Hepatocyte (in vitro differentiated cells): ENCODE results near the gene LSAMP. TPM values are rescaled to one million over a fixed set of nuclear protein-coding genes. Genes with fewer than 3 reads are reported as not detected.

Experiments used
- DNase-seq: peaks from one replicate; pipeline ENCODE4 v3.0.0-alpha.2; 2016; ENCODE audit warnings: low spot score
- H2AFZ ChIP-seq: fragments of 200-600 bp; sonication (generic); 2 replicates; pipeline ENCODE4 v1.6.0; 2016; ENCODE audit warnings: antibody characterized with exemption, mild to moderate bottlenecking
- H3K27ac ChIP-seq: fragments of 200-600 bp; sonication (generic); 2 replicates; pipeline ENCODE4 v1.5.1; 2016; ENCODE audit warnings: mild to moderate bottlenecking
- H3K27me3 ChIP-seq: fragments of 200-600 bp; sonication (generic); 2 replicates; pipeline ENCODE4 v1.6.1; 2016
- H3K36me3 ChIP-seq: fragments of 200-600 bp; sonication (generic); replicated peaks from 2 replicates; pipeline ENCODE4 v1.5.1; 2016; ENCODE audit warnings: low read depth; ENCODE audit not compliant: insufficient read depth
- H3K4me1 ChIP-seq: fragments of 200-600 bp; sonication (generic); 2 replicates; pipeline ENCODE4 v1.5.1; 2016; ENCODE audit warnings: mild to moderate bottlenecking, moderate library complexity; ENCODE audit not compliant: insufficient read depth
- H3K4me2 ChIP-seq: fragments of 200-600 bp; sonication (generic); 2 replicates; pipeline ENCODE4 v1.6.0; 2016
- H3K4me3 ChIP-seq: fragments of 200-600 bp; sonication (generic); 2 replicates; pipeline ENCODE4 v1.5.1; 2016; ENCODE audit warnings: mild to moderate bottlenecking
- H3K79me2 ChIP-seq: fragments of 200-600 bp; sonication (generic); 2 replicates; pipeline ENCODE4 v1.6.0; 2017; ENCODE audit warnings: mild to moderate bottlenecking
- H3K9me2 ChIP-seq: fragments of 200-600 bp; sonication (generic); replicated peaks from 2 replicates; pipeline ENCODE4 v1.6.0; 2017; ENCODE audit warnings: mild to moderate bottlenecking; ENCODE audit not compliant: insufficient read depth
- H3K9me3 ChIP-seq: fragments of 200-600 bp; sonication (generic); 2 replicates; pipeline ENCODE4 v1.5.1; 2016; ENCODE audit warnings: low read depth, mild to moderate bottlenecking
- H4K20me1 ChIP-seq: fragments of 200-600 bp; sonication (generic); 2 replicates; pipeline ENCODE4 v1.6.0; 2016; ENCODE audit warnings: mild to moderate bottlenecking; ENCODE audit not compliant: insufficient read depth, poor library complexity, severe bottlenecking
- EZH2 ChIP-seq: fragments of 200-600 bp; sonication (generic); IDR thresholded peaks from 2 replicates; pipeline ENCODE4 v1.6.1; 2016; ENCODE audit warnings: antibody characterized with exemption, mild to moderate bottlenecking, borderline replicate concordance
- EZH2phosphoT487 ChIP-seq: fragments of 200-600 bp; sonication (generic); IDR thresholded peaks from one replicate; pipeline ENCODE4 v1.6.1; 2018; ENCODE audit warnings: antibody characterized with exemption, mild to moderate bottlenecking, low read depth, moderate library complexity; ENCODE audit not compliant: unreplicated experiment, severe bottlenecking
- WGBS: methylation state at CpG from one replicate; pipeline ENCODE4 v1.1.6; 2016; ENCODE audit warnings: low lambda C conversion rate; ENCODE audit errors: missing lambda C conversion rate; 5-methylcytosine and 5-hydroxymethylcytosine counted together
- polyA plus RNA-seq: library from polyadenylated mRNA; unstranded; fragments of >200 nt; fragmentation: Nextera tagmentation; extraction: Ambion mirVana; gene quantifications from 2 replicates; pipeline ENCODE4 v1.2.1, GENCODE V29; 2016
- total RNA-seq: library from RNA; depleted of rRNA; stranded (reverse); fragments of >200 nt; gene quantifications from 2 replicates; pipeline ENCODE4 v1.2.3, GENCODE V29; 2014
- TF ChIP-seq, protein P1 (sequence below): fragments of 200-600 bp; sonication (generic); IDR thresholded peaks from 2 replicates; pipeline ENCODE4 v1.5.1; 2016; ENCODE audit warnings: antibody characterized with exemption, mild to moderate bottlenecking; ENCODE audit not compliant: poor library complexity

LSAMP gene
- total and polyA plus RNA-seq, 2 experiments from 2014 or later = 15.1 to 22.3 TPM

DNA sequence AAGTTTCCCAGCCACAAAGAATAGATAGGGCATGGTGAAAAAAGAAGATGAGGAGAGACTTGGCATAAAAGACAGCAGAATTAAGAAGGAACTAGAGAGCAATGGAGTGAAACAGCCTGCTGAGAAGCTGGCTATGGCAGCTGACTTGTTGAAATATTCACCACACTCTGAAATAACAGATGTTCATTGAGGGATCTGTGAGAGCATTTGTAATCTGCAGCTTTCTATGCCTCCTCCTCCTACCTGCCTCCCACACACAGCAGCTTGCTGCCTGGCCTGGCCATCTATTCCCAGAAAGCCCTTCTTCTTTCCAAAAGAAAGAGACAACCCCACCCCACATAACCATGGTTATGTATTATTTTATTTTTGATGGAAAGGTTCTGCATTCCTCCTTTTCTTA, 518.1 kb downstream of the LSAMP start:
- no peak for TF ChIP-seq EZH2phosphoT487
- TF ChIP-seq, protein P1, sequence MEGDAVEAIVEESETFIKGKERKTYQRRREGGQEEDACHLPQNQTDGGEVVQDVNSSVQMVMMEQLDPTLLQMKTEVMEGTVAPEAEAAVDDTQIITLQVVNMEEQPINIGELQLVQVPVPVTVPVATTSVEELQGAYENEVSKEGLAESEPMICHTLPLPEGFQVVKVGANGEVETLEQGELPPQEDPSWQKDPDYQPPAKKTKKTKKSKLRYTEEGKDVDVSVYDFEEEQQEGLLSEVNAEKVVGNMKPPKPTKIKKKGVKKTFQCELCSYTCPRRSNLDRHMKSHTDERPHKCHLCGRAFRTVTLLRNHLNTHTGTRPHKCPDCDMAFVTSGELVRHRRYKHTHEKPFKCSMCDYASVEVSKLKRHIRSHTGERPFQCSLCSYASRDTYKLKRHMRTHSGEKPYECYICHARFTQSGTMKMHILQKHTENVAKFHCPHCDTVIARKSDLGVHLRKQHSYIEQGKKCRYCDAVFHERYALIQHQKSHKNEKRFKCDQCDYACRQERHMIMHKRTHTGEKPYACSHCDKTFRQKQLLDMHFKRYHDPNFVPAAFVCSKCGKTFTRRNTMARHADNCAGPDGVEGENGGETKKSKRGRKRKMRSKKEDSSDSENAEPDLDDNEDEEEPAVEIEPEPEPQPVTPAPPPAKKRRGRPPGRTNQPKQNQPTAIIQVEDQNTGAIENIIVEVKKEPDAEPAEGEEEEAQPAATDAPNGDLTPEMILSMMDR = no peak
- Histone ChIP-seq H3K4me1 (no peaks in the 10 kb centered on the region), H4K20me1 (no peaks in the 10 kb centered on the region), H3K36me3 (no peaks in the 10 kb centered on the region), H3K27ac (no peak overlapping the region), H3K4me2 (no peak overlapping the region), H3K9me3 (no peaks in the 10 kb centered on the region), H3K27me3 (no peaks in the 10 kb centered on the region), H2AFZ (no peak overlapping the region), H3K79me2 (no peaks in the 10 kb centered on the region), H3K9me2 (no peaks in the 10 kb centered on the region), H3K4me3 (no peak overlapping the region)
- DNase-seq = no peak

DNA sequence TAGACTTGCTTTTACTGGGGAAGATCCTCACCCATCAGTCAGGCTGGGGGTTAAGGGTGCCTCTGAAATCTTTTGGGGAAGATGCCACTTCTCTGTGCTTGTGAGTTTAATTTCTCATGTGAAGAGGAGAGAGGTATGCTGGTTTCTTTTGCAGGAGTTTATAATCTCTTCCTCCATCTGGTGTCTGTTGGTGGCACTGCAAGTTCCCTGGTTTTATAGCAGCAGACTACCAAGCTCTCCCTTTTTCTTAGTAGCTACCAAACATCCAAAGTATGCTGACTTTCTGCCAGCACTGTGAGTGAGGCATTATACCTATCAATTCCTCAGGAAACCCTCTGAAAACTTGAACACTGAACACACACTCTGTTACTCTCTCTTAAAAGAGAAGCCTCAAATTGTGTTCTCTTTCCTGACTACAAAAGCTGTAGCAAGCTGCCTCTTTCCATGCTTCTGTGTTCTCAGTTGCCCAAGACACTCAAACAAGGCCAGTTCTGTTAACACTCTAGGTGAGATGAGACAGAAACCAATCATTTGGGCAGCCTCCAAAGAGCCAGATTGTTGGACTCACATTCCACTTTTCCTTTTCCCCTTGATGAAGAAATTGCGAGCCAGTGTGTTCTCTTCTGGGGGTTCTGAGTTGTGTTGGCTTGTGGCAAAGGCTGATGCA, 522.5 kb downstream of the LSAMP start:
- 92% methylated on average over 1 of the region's 1 CpG for WGBS
- DNase-seq = peak; percentile 22
- no peak overlapping the region for H3K4me2 ChIP-seq
- no peaks in the 10 kb centered on the region for H3K9me3 ChIP-seq
- no peaks in the 10 kb centered on the region for H3K27me3 ChIP-seq
- TF ChIP-seq EZH2 = no peak
- TF ChIP-seq, protein P1 = peak; percentile 41
- no peak for TF ChIP-seq EZH2phosphoT487
- H2AFZ ChIP-seq = no peak overlapping the region
- H3K36me3 ChIP-seq = no peaks in the 10 kb centered on the region
- H3K4me1 ChIP-seq = no peaks in the 10 kb centered on the region
- no peaks in the 10 kb centered on the region for H3K9me2 ChIP-seq
- H3K4me3 ChIP-seq = no peak overlapping the region
- H3K27ac ChIP-seq = no peak overlapping the region
- H3K79me2 ChIP-seq = no peaks in the 10 kb centered on the region
- no peaks in the 10 kb centered on the region for H4K20me1 ChIP-seq

DNA sequence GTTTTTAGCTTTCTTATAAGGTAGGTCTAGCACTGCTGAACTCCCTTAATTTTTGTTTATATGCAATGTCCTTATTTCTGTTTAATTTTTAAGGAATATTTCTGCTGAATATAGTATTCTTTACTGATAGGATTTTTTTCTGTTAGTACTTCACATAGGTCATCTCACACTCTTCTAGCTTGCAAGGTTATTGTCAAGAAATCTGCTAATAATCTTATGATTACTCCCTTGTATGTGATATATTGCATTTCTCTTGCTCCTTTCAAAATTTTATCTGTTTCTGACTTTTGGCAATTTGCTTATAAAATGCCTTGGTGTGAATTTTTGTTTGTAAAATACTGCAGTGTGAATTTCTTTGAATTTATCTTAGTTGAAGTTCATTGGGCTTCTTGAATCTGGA, 523.6 kb downstream of the LSAMP start:
- Histone ChIP-seq H3K9me2 (no peaks in the 10 kb centered on the region), H3K4me2 (no peak overlapping the region), H3K27me3 (no peaks in the 10 kb centered on the region), H4K20me1 (no peaks in the 10 kb centered on the region), H3K9me3 (no peaks in the 10 kb centered on the region), H3K27ac (no peak overlapping the region), H3K36me3 (no peaks in the 10 kb centered on the region), H3K4me3 (no peak overlapping the region), H2AFZ (no peak overlapping the region), H3K4me1 (no peaks in the 10 kb centered on the region), H3K79me2 (no peaks in the 10 kb centered on the region)
- TF ChIP-seq EZH2phosphoT487 (no peak), EZH2 (no peak)
- TF ChIP-seq, protein P1 = no peak
- no peak for DNase-seq

DNA sequence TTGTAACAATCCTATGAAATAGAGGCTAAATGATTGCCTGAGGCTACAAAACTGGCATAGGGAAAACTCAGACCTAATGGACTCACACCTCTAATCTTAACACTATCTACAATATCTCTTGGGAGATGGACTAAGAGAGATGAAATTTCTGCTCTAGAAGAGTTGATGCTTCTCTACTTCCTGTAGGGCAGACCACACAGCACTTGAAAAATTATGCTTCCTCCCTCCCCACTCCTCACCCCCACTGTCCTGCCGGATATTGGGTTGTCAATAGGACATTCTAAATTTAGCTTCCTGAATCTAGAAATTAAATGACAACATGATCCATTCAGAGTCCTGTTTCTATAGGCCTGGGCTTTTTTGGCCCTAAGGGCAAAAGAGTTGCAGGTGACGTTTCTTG, 526.4 kb downstream of the LSAMP start:
- Histone ChIP-seq H3K9me3 (no peaks in the 10 kb centered on the region), H3K79me2 (no peaks in the 10 kb centered on the region), H3K36me3 (no peaks in the 10 kb centered on the region), H2AFZ (no peak overlapping the region), H3K27me3 (no peaks in the 10 kb centered on the region), H3K9me2 (no peaks in the 10 kb centered on the region), H3K4me1 (no peaks in the 10 kb centered on the region), H3K4me3 (no peak overlapping the region), H3K27ac (no peak overlapping the region), H3K4me2 (no peak overlapping the region), H4K20me1 (no peaks in the 10 kb centered on the region)
- 88% methylated on average over 2 of the region's 2 CpGs for WGBS
- TF ChIP-seq EZH2phosphoT487 (no peak), EZH2 (no peak)
- TF ChIP-seq, protein P1 = no peak
- DNase-seq = no peak
